ENCODE data around the gene SNX9.

The SNX9 gene

GRCh38 chr6:157841211-157841840 is 18.3 kb downstream of the SNX9 start:
- TF ChIP-seq FOXM1 (IDR thresholded peaks at IDR 0.05; ENCODE audit: borderline replicate concordance, low read depth): no peak
- TF ChIP-seq TAF1 (IDR thresholded peaks at IDR 0.05; ENCODE audit: low read depth): no peak
- no peak for TF ChIP-seq USF1 (IDR thresholded peaks at IDR 0.05)
- no peak for TF ChIP-seq EP300 (IDR thresholded peaks at IDR 0.05; ENCODE audit: borderline replicate concordance)
- no peak for TF ChIP-seq YY1 (IDR thresholded peaks at IDR 0.05; ENCODE audit: low read depth)
- no peak for TF ChIP-seq CREB1 (IDR thresholded peaks at IDR 0.05; ENCODE audit: low read depth)
- no peak for TF ChIP-seq RAD21 (IDR thresholded peaks at IDR 0.05; ENCODE audit: low read depth)
- TF ChIP-seq EGR1 (IDR thresholded peaks at IDR 0.05): no peak
- no peak for TF ChIP-seq NFIC (IDR thresholded peaks at IDR 0.05)
- no peak for TF ChIP-seq TCF12 (IDR thresholded peaks at IDR 0.05; ENCODE audit: low read depth)
- TF ChIP-seq ZBTB7A (IDR thresholded peaks at IDR 0.05; ENCODE audit: low read depth): no peak
- TF ChIP-seq CEBPB (IDR thresholded peaks at IDR 0.05): no peak
- no peak for TF ChIP-seq TEAD4 (IDR thresholded peaks at IDR 0.05)
- no peak for TF ChIP-seq MAX (IDR thresholded peaks at IDR 0.05)

- TF ChIP-seq NFIC (IDR thresholded peaks at IDR 0.05) (no peak), FOXM1 (IDR thresholded peaks at IDR 0.05; ENCODE audit: borderline replicate concordance, low read depth) (no peak), EGR1 (IDR thresholded peaks at IDR 0.05) (no peak), MAX (IDR thresholded peaks at IDR 0.05) (no peak), RAD21 (IDR thresholded peaks at IDR 0.05; ENCODE audit: low read depth) (no peak), CREB1 (IDR thresholded peaks at IDR 0.05; ENCODE audit: low read depth) (no peak), TAF1 (IDR thresholded peaks at IDR 0.05; ENCODE audit: low read depth) (no peak), ZBTB7A (IDR thresholded peaks at IDR 0.05; ENCODE audit: low read depth) (no peak), EP300 (IDR thresholded peaks at IDR 0.05; ENCODE audit: borderline replicate concordance) (no peak), TEAD4 (IDR thresholded peaks at IDR 0.05) (no peak), CEBPB (IDR thresholded peaks at IDR 0.05) (no peak), TCF12 (IDR thresholded peaks at IDR 0.05; ENCODE audit: low read depth) (no peak), USF1 (IDR thresholded peaks at IDR 0.05) (no peak), YY1 (IDR thresholded peaks at IDR 0.05; ENCODE audit: low read depth) (no peak), REST (IDR thresholded peaks at IDR 0.05; ENCODE audit: low read depth) (no peak)
Measured at GRCh38 chr6:157842212-157842611, 19.2 kb downstream of the SNX9 start.

GRCh38 chr6:157845493-157846259 is 22.6 kb downstream of the SNX9 start:
- no peak for TF ChIP-seq TAF1 (IDR thresholded peaks at IDR 0.05; ENCODE audit: low read depth)
- no peak for TF ChIP-seq RAD21 (IDR thresholded peaks at IDR 0.05; ENCODE audit: low read depth)
- TF ChIP-seq EP300 (IDR thresholded peaks at IDR 0.05; ENCODE audit: borderline replicate concordance): no peak
- no peak for TF ChIP-seq YY1 (IDR thresholded peaks at IDR 0.05; ENCODE audit: low read depth)
- no peak for TF ChIP-seq MAX (IDR thresholded peaks at IDR 0.05)
- no peak for TF ChIP-seq NFIC (IDR thresholded peaks at IDR 0.05)
- TF ChIP-seq TEAD4 (IDR thresholded peaks at IDR 0.05): no peak
- no peak for TF ChIP-seq CEBPB (IDR thresholded peaks at IDR 0.05)
- no peak for TF ChIP-seq TCF12 (IDR thresholded peaks at IDR 0.05; ENCODE audit: low read depth)
- TF ChIP-seq ZBTB7A (IDR thresholded peaks at IDR 0.05; ENCODE audit: low read depth): no peak

- TF ChIP-seq FOXM1 (IDR thresholded peaks at IDR 0.05; ENCODE audit: borderline replicate concordance, low read depth) (no peak), REST (IDR thresholded peaks at IDR 0.05; ENCODE audit: low read depth) (no peak), TEAD4 (IDR thresholded peaks at IDR 0.05) (no peak), YY1 (IDR thresholded peaks at IDR 0.05; ENCODE audit: low read depth) (no peak), EP300 (IDR thresholded peaks at IDR 0.05; ENCODE audit: borderline replicate concordance) (no peak), TCF12 (IDR thresholded peaks at IDR 0.05; ENCODE audit: low read depth) (no peak), EGR1 (IDR thresholded peaks at IDR 0.05) (no peak), MAX (IDR thresholded peaks at IDR 0.05) (no peak), USF1 (IDR thresholded peaks at IDR 0.05) (no peak), NFIC (IDR thresholded peaks at IDR 0.05) (no peak), CREB1 (IDR thresholded peaks at IDR 0.05; ENCODE audit: low read depth) (no peak)
Measured at GRCh38 chr6:157847846-157848245, 24.8 kb downstream of the SNX9 start.

All from Ishikawa (cell line).